ENCODE results near the gene MED16. TPM values are rescaled to one million over a fixed set of nuclear protein-coding genes. Genes with fewer than 3 reads are reported as not detected.

The MED16 gene
- total and polyA plus RNA-seq, 10 of the 15 experiments (the other 5 are each of a cell fraction or from before 2014, with no cell fraction given): 0.56 to 51.1 (median 13.6) TPM

- Histone ChIP-seq H3K27me3 (replicated peaks in 1 of 2; ENCODE audit: control insufficient read depth in 2 of 2, insufficient read depth in 2 of 2, low read length in 1 of 2) (no peaks in the 10 kb centered on the region), H3K4me3 (no peak overlapping the region), H3K36me3 (ENCODE audit: control insufficient read depth in 2 of 2, insufficient read depth in 2 of 2, low read length in 1 of 2) (peaks cover 21 to 29% of the 10 kb centered on the region in 2 experiments), H3K4me2 (ENCODE audit: control insufficient read depth, insufficient read depth) (no peak overlapping the region), H3K9me3 (replicated peaks; ENCODE audit: control insufficient read depth, insufficient read depth, low read length) (peaks cover 3% of the 10 kb centered on the region), H3K79me2 (ENCODE audit: control insufficient read depth, insufficient read depth, low read length) (peaks cover 65% of the 10 kb centered on the region), H3K9ac (ENCODE audit: control insufficient read depth, insufficient read depth, low read length) (no peak overlapping the region), H3K27ac (ENCODE audit: control insufficient read depth, insufficient read depth) (no peak overlapping the region), H4K20me1 (ENCODE audit: control insufficient read depth, insufficient read depth) (no peaks in the 10 kb centered on the region; the same call in 1 of the 2 replicates), H2AFZ (ENCODE audit: control insufficient read depth, low read depth, low read length) (no peak overlapping the region), H3K4me1 (ENCODE audit: control insufficient read depth, insufficient read depth, low read length) (peaks cover 8% of the 10 kb centered on the region)
- in situ Hi-C loops (cut with MboI) (no loop called here), intact Hi-C loops (cut with micrococcal nuclease; ENCODE audit: unreplicated experiment) (no loop called here)
- DNase-seq (ENCODE audit: low read depth, low spot score): no peak
- WGBS (ENCODE audit: insufficient coverage, insufficient replicate concordance, low lambda C conversion rate, missing lambda C conversion rate): 95% methylated on average over 20 of the region's 32 CpGs
- BruUV-seq (replicated peaks): no TSS peak
- POLR2A ChIA-PET: no interaction called here
- RAD21 ChIA-PET (ENCODE audit: unreplicated experiment): no interaction called here
- CTCF ChIA-PET: no interaction called here
- TF ChIP-seq RELB (IDR thresholded peaks at IDR 0.05; ENCODE audit: low read depth) (no peak), MYC (IDR thresholded peaks at IDR 0.05; ENCODE audit: insufficient read depth, insufficient read length, insufficient replicate concordance, low read length, severe bottlenecking) (no peak), ZNF274 (IDR thresholded peaks at IDR 0.05; ENCODE audit: insufficient read depth, insufficient read length) (no peak), IRF3 (IDR thresholded peaks at IDR 0.05) (no peak), RB1 (IDR thresholded peaks at IDR 0.05; ENCODE audit: borderline replicate concordance) (no peak), ZZZ3 (IDR thresholded peaks at IDR 0.05; ENCODE audit: control insufficient read depth, insufficient read length, low read depth) (no peak), BHLHE40 (IDR thresholded peaks at IDR 0.05; ENCODE audit: borderline replicate concordance in 1 of 2, low read depth in 2 of 2, low read length in 1 of 2) (no peak), SREBF2 (IDR thresholded peaks at IDR 0.05; ENCODE audit: low read length) (no peak), BCL11A (IDR thresholded peaks at IDR 0.05; ENCODE audit: low read depth, low read length) (no peak)
- TF ChIP-seq, protein P1, sequence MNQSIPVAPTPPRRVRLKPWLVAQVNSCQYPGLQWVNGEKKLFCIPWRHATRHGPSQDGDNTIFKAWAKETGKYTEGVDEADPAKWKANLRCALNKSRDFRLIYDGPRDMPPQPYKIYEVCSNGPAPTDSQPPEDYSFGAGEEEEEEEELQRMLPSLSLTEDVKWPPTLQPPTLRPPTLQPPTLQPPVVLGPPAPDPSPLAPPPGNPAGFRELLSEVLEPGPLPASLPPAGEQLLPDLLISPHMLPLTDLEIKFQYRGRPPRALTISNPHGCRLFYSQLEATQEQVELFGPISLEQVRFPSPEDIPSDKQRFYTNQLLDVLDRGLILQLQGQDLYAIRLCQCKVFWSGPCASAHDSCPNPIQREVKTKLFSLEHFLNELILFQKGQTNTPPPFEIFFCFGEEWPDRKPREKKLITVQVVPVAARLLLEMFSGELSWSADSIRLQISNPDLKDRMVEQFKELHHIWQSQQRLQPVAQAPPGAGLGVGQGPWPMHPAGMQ (IDR thresholded peaks at IDR 0.05; ENCODE audit: borderline replicate concordance): no peak
- FAIRE-seq: no peak
- SMC1A ChIA-PET (ENCODE audit: uncharacterized antibody, unreplicated experiment): no interaction called here
- no peak for ATAC-seq
These were observed 49.2 kb upstream of the MED16 start for GRCh38 chr19:942133-942645.
